A673 (cell line): Measurements from ENCODE around the gene PRKD1. TPM values are rescaled to one million over a fixed set of nuclear protein-coding genes. Genes with fewer than 3 reads are reported as not detected.
"Not testable (repeated sequence)": the region's sequence is repeated elsewhere in the genome, so short reads cannot be mapped to it uniquely, and the experiment has no call there.

ENCODE experiments used
- BruUV-seq: library from RNA; stranded (reverse); fragments of 400-500 nt; replicated peaks from 2 replicates; lab custom pipeline; 2021; lab: Mats Ljungman, UMichigan
- CTCF ChIA-PET: fragments of 300-600 bp; sonication (Branson Sonifier 250); formaldehyde crosslinking; loops from one replicate; lab custom pipeline; 2022; ENCODE audit warnings: antibody characterized with exemption; lab: Charles Lee
- POLR2A ChIA-PET: fragments of 300-600 bp; sonication (Branson Sonifier 250); formaldehyde crosslinking; loops from one replicate; lab custom pipeline; 2022; ENCODE audit warnings: antibody characterized with exemption; ENCODE audit not compliant: low non-redundant PET; lab: Charles Lee
- DNase-seq: peaks from one replicate; pipeline ENCODE4 v3.0.0-alpha.2; 2015; ENCODE audit warnings: low spot score
- H3K27ac ChIP-seq: fragments of 200-600 bp; sonication (generic); 2 replicates; pipeline ENCODE4 v1.5.1; 2016; ENCODE audit warnings: mixed run types, low read depth, mild to moderate bottlenecking, mixed read lengths, antibody characterized with exemption, low read length; ENCODE audit not compliant: poor library complexity, severe bottlenecking
- H3K27me3 ChIP-seq: fragments of 200-600 bp; sonication (generic); replicated peaks from 2 replicates; pipeline ENCODE4 v1.6.1; 2017; ENCODE audit warnings: mixed run types, low read depth, mild to moderate bottlenecking, mixed read lengths, antibody characterized with exemption, low read length; ENCODE audit not compliant: insufficient read depth, poor library complexity
- H3K36me3 ChIP-seq: fragments of 200-600 bp; sonication (generic); 2 replicates; pipeline ENCODE4 v1.6.1; 2016; ENCODE audit warnings: mixed run types, mild to moderate bottlenecking, mixed read lengths, antibody characterized with exemption, low read length; ENCODE audit not compliant: insufficient read depth, poor library complexity, severe bottlenecking
- H3K4me1 ChIP-seq: fragments of 200-600 bp; sonication (generic); 2 replicates; pipeline ENCODE4 v1.6.1; 2017; ENCODE audit warnings: mixed run types, mild to moderate bottlenecking, mixed read lengths, antibody characterized with exemption, low read length; ENCODE audit not compliant: insufficient read depth, poor library complexity, severe bottlenecking
- H3K4me3 ChIP-seq: fragments of 200-600 bp; sonication (generic); 2 replicates; pipeline ENCODE4 v1.5.1; 2016; ENCODE audit warnings: low read depth, mixed run types, mild to moderate bottlenecking, mixed read lengths, low read length; ENCODE audit not compliant: poor library complexity, severe bottlenecking
- H3K9me3 ChIP-seq: fragments of 200-600 bp; sonication (generic); 2 replicates; pipeline ENCODE4 v1.6.1; 2016; ENCODE audit warnings: mixed run types, low read depth, mild to moderate bottlenecking, mixed read lengths, antibody characterized with exemption, low read length; ENCODE audit not compliant: poor library complexity, severe bottlenecking
- CTCF ChIP-seq: fragments of 300-800, 200-600 bp; sonication (generic); conservative IDR thresholded peaks from 2 replicates; pipeline ENCODE4 v1.5.1; 2017; ENCODE audit warnings: low read depth, mild to moderate bottlenecking, antibody characterized with exemption, low read length, moderate library complexity, mixed read lengths
- EZH2 ChIP-seq: fragments of 200-600 bp; sonication (generic); IDR thresholded peaks from 2 replicates; pipeline ENCODE4 v1.6.1; 2017; ENCODE audit warnings: borderline replicate concordance, low read depth, mild to moderate bottlenecking, mixed read lengths, antibody characterized with exemption, low read length; ENCODE audit not compliant: poor library complexity, severe bottlenecking
- intact Hi-C: fragments of 100-400 bp; cut with micrococcal nuclease; formaldehyde crosslinking; loops from one replicate; pipeline ENCODE4 v1.10.0; 2022; ENCODE audit not compliant: unreplicated experiment
- total RNA-seq: library from RNA; stranded (reverse); gene quantifications from 2 replicates; pipeline ENCODE4 v1.2.3, GENCODE V29; 2021

PRKD1 gene
- total RNA-seq, 1 experiment from 2014 or later = 45.7 TPM

GRCh38 chr14:29843981-29844380 lies 83.7 kb downstream of the PRKD1 start:
- intact Hi-C loops = no loop called here
- Histone ChIP-seq H3K27ac (no peak overlapping the region), H3K9me3 (peaks cover 24% of the 10 kb centered on the region), H3K36me3 (peaks cover 4% of the 10 kb centered on the region), H3K4me1 (peaks cover 14% of the 10 kb centered on the region), H3K27me3 (no peaks in the 10 kb centered on the region), H3K4me3 (no peak overlapping the region)
- DNase-seq = no peak
- BruUV-seq = no TSS peak
- POLR2A ChIA-PET = no interaction called here
- TF ChIP-seq CTCF (no peak), EZH2 (no peak)
- CTCF ChIA-PET = no interaction called here

GRCh38 chr14:29842228-29842627 lies 85.4 kb downstream of the PRKD1 start:
- no peak for DNase-seq
- TF ChIP-seq EZH2 (no peak), CTCF (no peak)
- BruUV-seq = no TSS peak
- no peaks in the 10 kb centered on the region for H3K27me3 ChIP-seq
- H3K9me3 ChIP-seq = peaks cover 29% of the 10 kb centered on the region
- H3K4me1 ChIP-seq = peaks cover 2% of the 10 kb centered on the region
- CTCF ChIA-PET = no interaction called here
- POLR2A ChIA-PET = no interaction called here
- no peak overlapping the region for H3K27ac ChIP-seq
- intact Hi-C loops = no loop called here
- H3K36me3 ChIP-seq = peaks cover 6% of the 10 kb centered on the region
- no peak overlapping the region for H3K4me3 ChIP-seq

GRCh38 chr14:29840369-29840892 lies 87.2 kb downstream of the PRKD1 start:
- POLR2A ChIA-PET, H3K4me1 ChIP-seq, CTCF ChIA-PET, DNase-seq, H3K27ac ChIP-seq, H3K36me3 ChIP-seq, H3K4me3 ChIP-seq, intact Hi-C loops, H3K27me3 ChIP-seq, BruUV-seq: not testable (repeated sequence)
- H3K9me3 ChIP-seq = peaks cover 29% of the 10 kb centered on the region

GRCh38 chr14:29839691-29840090 lies 88.0 kb downstream of the PRKD1 start:
- H3K36me3 ChIP-seq, intact Hi-C loops, H3K27me3 ChIP-seq, DNase-seq, H3K4me1 ChIP-seq, CTCF ChIA-PET, H3K4me3 ChIP-seq, POLR2A ChIA-PET, BruUV-seq, H3K27ac ChIP-seq: not testable (repeated sequence)
- H3K9me3 ChIP-seq = peaks cover 29% of the 10 kb centered on the region
